Gastrocnemius medialis (tissue), 4 donors: ENCODE data around the gene LRRC3. TPM values are rescaled to one million over a fixed set of nuclear protein-coding genes. Genes with fewer than 3 reads are reported as not detected.

ENCODE experiments used
- ATAC-seq, 2 donors: fragments of 150-250 bp; one replicate each; pipeline ENCODE4 v1.9.1; 2016
- DNase-seq, 2 donors: peaks; one replicate each; pipeline ENCODE4 v3.0.0-alpha.2; 2019
- H3K27ac ChIP-seq, 4 donors: fragments of 200-600 bp; sonication (generic); 1 replicate in 1 of 4; 2 replicates in 3 of 4; pipeline ENCODE4 v1.5.1; 2016 to 2018; ENCODE audit warnings: mild to moderate bottlenecking in 2 of 4, moderate library complexity in 1 of 4
- H3K27me3 ChIP-seq, 3 donors: fragments of 200-600 bp; sonication (generic) in 2 of 3; 1 replicate in 1 of 3; 2 replicates in 2 of 3; pipeline versions ENCODE4 v1.5.1 to v1.6.0; 2016 to 2019; ENCODE audit warnings: mild to moderate bottlenecking in 1 of 3, moderate library complexity in 1 of 3
- H3K36me3 ChIP-seq, 2 donors: fragments of 200-600 bp; sonication (generic) in 1 of 2; one replicate each; pipeline ENCODE4 v1.5.1; 2017 to 2018
- H3K4me1 ChIP-seq, 2 donors: fragments of 200-600 bp; sonication (generic) in 1 of 2; one replicate each; pipeline ENCODE4 v1.5.1; 2016 to 2017; ENCODE audit warnings: mild to moderate bottlenecking in 2 of 2
- H3K4me3 ChIP-seq, 4 donors: fragments of 200-600 bp; sonication (generic) in 3 of 4; 1 replicate in 1 of 4; 2 replicates in 3 of 4; pipeline ENCODE4 v1.5.1; 2016 to 2019; ENCODE audit warnings: mild to moderate bottlenecking in 2 of 4
- H3K9me3 ChIP-seq, 3 donors: fragments of 200-600 bp; sonication (generic) in 2 of 3; 1 replicate in 1 of 3; 2 replicates in 2 of 3; pipeline ENCODE4 v1.5.1; 2016 to 2019
- POLR2A ChIP-seq, 2 donors: fragments of 450-650 bp; IDR thresholded peaks; one replicate each; pipeline ENCODE4 v1.6.1; 2017; ENCODE audit warnings: antibody characterized with exemption in 2 of 2, mild to moderate bottlenecking in 2 of 2, moderate library complexity in 2 of 2
- in situ Hi-C, 4 donors: fragments of 200-750 bp; cut with MboI; loops; one replicate each; pipeline versions ENCODE4 v1.15.0 to v1.8.0; 2017; ENCODE audit warnings: low sequenced_read_pairs in 4 of 4
- intact Hi-C: fragments of 100-400 bp; cut with DNase I; formaldehyde crosslinking; loops from one replicate; pipeline ENCODE4 v1.15.1; 2023; ENCODE audit warnings: low total_unique reads
- total RNA-seq, 4 donors: library from RNA; depleted of rRNA; stranded (reverse); fragments of >200 nt; gene quantifications; one replicate each; pipeline versions ENCODE4 v1.1.0 to v1.2.3, GENCODE V29; 2016
- TF ChIP-seq, protein P1 (sequence below), 5 experiments: fragments of 450-650 bp in 3 of 5; fragments of 200-600 bp in 2 of 5; sonication (generic) in 2 of 5; IDR thresholded peaks in 4 of 5; conservative IDR thresholded peaks in 1 of 5; 1 replicate in 4 of 5; 2 replicates in 1 of 5; pipeline ENCODE4 v1.5.1; 2016 to 2019; ENCODE audit warnings: antibody characterized with exemption in 5 of 5, mild to moderate bottlenecking in 3 of 5, moderate library complexity in 3 of 5

The LRRC3 gene
- total RNA-seq, 4 donors from 2014 or later: 0.36 to 0.70 (median 0.55) TPM

DNA sequence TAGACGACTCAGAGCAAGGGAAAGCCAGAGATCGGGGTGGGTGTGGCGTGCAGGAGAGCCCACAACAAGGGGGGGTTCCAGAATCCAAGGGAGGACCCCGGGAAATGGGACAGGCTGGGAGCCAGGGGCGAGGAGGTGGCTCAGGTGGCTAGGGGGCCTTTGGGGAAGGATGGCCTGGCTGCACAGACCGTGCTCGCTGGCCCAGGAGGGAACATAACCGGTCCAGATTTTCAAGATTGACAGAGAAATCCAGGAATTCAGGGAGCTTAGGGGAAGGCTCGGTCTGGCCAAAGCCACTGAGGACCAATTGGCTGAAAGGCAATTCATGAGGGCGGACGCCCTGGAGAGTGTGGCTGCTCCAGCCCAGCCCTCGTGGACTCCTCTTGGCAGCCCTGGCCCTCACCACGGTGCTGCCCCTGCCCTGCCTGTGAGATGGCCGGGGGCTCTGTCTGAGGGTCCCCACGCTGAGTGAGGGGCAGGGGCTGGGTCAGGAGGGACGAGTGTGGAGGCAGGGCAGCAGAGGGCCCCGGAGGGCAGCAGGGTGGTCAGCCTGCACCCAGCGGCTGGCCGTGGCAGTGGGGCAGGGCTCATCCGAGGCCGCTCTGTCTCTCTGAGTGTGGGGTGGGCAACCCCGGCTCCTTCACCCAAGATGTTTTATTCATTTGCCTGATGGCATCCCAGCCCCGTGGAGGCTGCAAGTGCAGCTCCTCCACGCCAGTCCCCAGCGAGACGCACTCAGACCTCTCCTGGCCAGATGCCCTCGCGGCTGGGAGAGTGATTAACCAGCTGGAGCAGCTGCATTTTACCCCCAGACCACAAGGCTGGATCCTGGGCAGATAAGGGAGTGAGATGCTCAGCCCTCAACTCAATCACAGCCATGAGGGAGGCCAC is 5.6 kb upstream of the LRRC3 start:
- no peak overlapping the region for H3K27ac ChIP-seq
- intact Hi-C loops (no loop called here), in situ Hi-C loops (no loop called here)
- H3K4me3 ChIP-seq: no peak overlapping the region
- H3K9me3 ChIP-seq: no peaks in the 10 kb centered on the region
- H3K36me3 ChIP-seq: no peaks in the 10 kb centered on the region
- H3K27me3 ChIP-seq: peaks cover 4 to 18% (median 17%) of the 10 kb centered on the region in 3 donors
- TF ChIP-seq POLR2A (IDR thresholded peaks at IDR 0.05): no peak
- TF ChIP-seq, protein P1, sequence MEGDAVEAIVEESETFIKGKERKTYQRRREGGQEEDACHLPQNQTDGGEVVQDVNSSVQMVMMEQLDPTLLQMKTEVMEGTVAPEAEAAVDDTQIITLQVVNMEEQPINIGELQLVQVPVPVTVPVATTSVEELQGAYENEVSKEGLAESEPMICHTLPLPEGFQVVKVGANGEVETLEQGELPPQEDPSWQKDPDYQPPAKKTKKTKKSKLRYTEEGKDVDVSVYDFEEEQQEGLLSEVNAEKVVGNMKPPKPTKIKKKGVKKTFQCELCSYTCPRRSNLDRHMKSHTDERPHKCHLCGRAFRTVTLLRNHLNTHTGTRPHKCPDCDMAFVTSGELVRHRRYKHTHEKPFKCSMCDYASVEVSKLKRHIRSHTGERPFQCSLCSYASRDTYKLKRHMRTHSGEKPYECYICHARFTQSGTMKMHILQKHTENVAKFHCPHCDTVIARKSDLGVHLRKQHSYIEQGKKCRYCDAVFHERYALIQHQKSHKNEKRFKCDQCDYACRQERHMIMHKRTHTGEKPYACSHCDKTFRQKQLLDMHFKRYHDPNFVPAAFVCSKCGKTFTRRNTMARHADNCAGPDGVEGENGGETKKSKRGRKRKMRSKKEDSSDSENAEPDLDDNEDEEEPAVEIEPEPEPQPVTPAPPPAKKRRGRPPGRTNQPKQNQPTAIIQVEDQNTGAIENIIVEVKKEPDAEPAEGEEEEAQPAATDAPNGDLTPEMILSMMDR (IDR thresholded peaks at IDR 0.05 in 4 of 5, conservative IDR thresholded peaks at IDR 0.05 in 1 of 5): no peak
- DNase-seq (no peak), ATAC-seq (no peak)
- H3K4me1 ChIP-seq: no peaks in the 10 kb centered on the region

DNA sequence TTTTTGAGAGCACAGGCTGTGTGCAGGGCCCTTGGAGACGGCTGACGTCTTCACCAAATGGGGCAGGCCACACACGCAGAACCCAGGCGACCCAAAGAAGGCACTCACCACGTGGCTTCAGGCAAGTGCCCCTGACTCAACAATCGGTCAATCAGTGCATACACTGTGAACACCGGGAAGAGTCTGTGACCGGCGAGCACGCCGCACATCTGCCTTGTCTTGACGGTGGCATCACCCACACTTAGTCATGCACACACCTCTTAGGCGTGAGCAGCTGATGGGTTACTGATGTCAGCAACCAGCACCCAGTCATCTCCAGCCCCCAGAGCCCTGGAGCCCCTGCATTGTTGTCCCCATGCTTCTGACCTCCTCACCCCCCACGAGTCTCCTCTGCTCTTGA is 4.9 kb upstream of the LRRC3 start:
- DNase-seq (no peak), ATAC-seq (no peak)
- TF ChIP-seq POLR2A (IDR thresholded peaks at IDR 0.05): no peak
- TF ChIP-seq, protein P1 (IDR thresholded peaks at IDR 0.05 in 4 of 5, conservative IDR thresholded peaks at IDR 0.05 in 1 of 5): no peak
- Histone ChIP-seq H3K27me3 (peaks cover 4 to 22% (median 19%) of the 10 kb centered on the region in 3 donors), H3K4me3 (no peak overlapping the region), H3K4me1 (no peaks in the 10 kb centered on the region), H3K27ac (no peak overlapping the region), H3K9me3 (no peaks in the 10 kb centered on the region), H3K36me3 (no peaks in the 10 kb centered on the region)
- intact Hi-C loops (no loop called here), in situ Hi-C loops (no loop called here)

DNA sequence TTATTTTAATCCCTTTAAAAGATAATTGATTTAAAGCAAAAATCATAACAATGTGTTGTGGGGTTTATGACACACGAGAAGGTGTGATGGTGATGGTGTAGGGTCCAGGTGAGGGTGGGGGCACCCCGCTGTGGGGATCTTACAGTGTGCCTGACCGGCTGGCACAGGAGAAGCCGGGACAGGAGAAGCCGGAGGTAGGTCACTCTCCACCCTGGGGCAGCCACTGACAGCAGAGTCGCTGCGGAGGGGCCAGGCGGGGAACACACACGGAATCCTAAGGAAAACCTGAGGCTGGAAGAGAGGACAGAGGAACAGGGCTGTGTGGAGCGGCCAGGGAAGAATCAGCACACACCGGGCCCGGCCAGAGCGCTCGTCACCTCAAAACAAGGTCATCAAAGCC is 4.3 kb upstream of the LRRC3 start:
- no peak for ATAC-seq
- intact Hi-C loops (no loop called here), in situ Hi-C loops (no loop called here)
- H3K36me3 ChIP-seq: no peaks in the 10 kb centered on the region
- H3K4me1 ChIP-seq: no peaks in the 10 kb centered on the region
- TF ChIP-seq, protein P1 (IDR thresholded peaks at IDR 0.05 in 4 of 5, conservative IDR thresholded peaks at IDR 0.05 in 1 of 5): no peak
- no peak for TF ChIP-seq POLR2A (IDR thresholded peaks at IDR 0.05)
- no peak overlapping the region for H3K4me3 ChIP-seq
- DNase-seq: no peak
- H3K27ac ChIP-seq: no peak overlapping the region
- peaks cover 8 to 27% (median 23%) of the 10 kb centered on the region in 3 donors for H3K27me3 ChIP-seq
- no peaks in the 10 kb centered on the region for H3K9me3 ChIP-seq

DNA sequence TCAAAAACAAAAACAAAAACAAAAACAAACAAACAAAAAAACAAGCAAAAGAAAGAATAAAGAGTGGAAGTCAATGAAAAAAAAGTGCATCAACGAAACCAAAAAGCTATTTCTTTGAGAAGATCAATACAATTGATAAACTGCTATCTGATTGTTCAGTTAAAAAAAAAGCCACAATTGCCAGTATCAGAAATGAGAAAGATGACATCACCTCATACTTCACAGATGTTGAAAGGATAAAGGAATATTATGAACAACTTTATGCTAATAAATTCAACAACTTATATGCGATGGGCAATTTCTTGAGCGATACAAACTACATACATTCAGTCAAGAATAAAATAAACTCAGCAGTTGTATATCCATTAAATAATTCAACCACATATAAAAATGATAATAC is 2.2 kb upstream of the LRRC3 start:
- ATAC-seq (no peak), DNase-seq (no peak)
- Histone ChIP-seq H3K4me1 (no peaks in the 10 kb centered on the region), H3K27me3 (peaks cover 16 to 32% (median 20%) of the 10 kb centered on the region in 3 donors), H3K9me3 (no peaks in the 10 kb centered on the region), H3K36me3 (no peaks in the 10 kb centered on the region), H3K27ac (no peak overlapping the region), H3K4me3 (no peak overlapping the region)
- intact Hi-C loops: no loop called here
- TF ChIP-seq, protein P1 (IDR thresholded peaks at IDR 0.05 in 4 of 5, conservative IDR thresholded peaks at IDR 0.05 in 1 of 5): no peak
- no peak for TF ChIP-seq POLR2A (IDR thresholded peaks at IDR 0.05)
- in situ Hi-C loops: no loop called here
